Embryonic facial prominence (tissue), 1 donor: Measurements from ENCODE around the gene CFAP90.
A peak's percentile ranks its signal among the peaks of the same experiment; 100 is the strongest.

Experiments used
- DNase-seq: peaks from one replicate; pipeline ENCODE4 v3.0.0-alpha.2; 2016; ENCODE audit errors: extremely low spot score

Gene CFAP90

GRCh38 chr5:7850395-7851239, at the start of gene CFAP90:
TSS of gene CFAP90 (minus strand) at chr5:7851133. CDS start at chr5:7851021, 112 bp downstream.
- DNase-seq = peak; percentile 28

- no peak for DNase-seq
Measured at GRCh38 chr5:7897014-7897600, 46.2 kb upstream of the CFAP90 start.

- no peak for DNase-seq
Measured at GRCh38 chr5:7894860-7895259, 43.9 kb upstream of the CFAP90 start.

- DNase-seq = no peak
Measured at GRCh38 chr5:7894439-7894838, 43.5 kb upstream of the CFAP90 start.

GRCh38 chr5:7888901-7889300, 38.0 kb upstream of the CFAP90 start:
- DNase-seq = no peak

- DNase-seq = peak; percentile 54
Measured at GRCh38 chr5:7886849-7887475, 36.0 kb upstream of the CFAP90 start.

- DNase-seq = no peak
Measured at GRCh38 chr5:7884491-7885267, 33.7 kb upstream of the CFAP90 start.

- no peak for DNase-seq
Measured at GRCh38 chr5:7882926-7883325, 32.0 kb upstream of the CFAP90 start.

GRCh38 chr5:7881816-7882215, 30.9 kb upstream of the CFAP90 start:
- DNase-seq = no peak

- no peak for DNase-seq
Measured at GRCh38 chr5:7881091-7881490, 30.2 kb upstream of the CFAP90 start.

- DNase-seq = no peak
Measured at GRCh38 chr5:7878381-7878873, 27.5 kb upstream of the CFAP90 start.

- DNase-seq = no peak
Measured at GRCh38 chr5:7877851-7878250, 26.9 kb upstream of the CFAP90 start.

- DNase-seq = no peak
Measured at GRCh38 chr5:7876867-7877266, 25.9 kb upstream of the CFAP90 start.

- no peak for DNase-seq
Measured at GRCh38 chr5:7875151-7875550, 24.2 kb upstream of the CFAP90 start.

GRCh38 chr5:7874639-7875038, 23.7 kb upstream of the CFAP90 start:
- no peak for DNase-seq

GRCh38 chr5:7873216-7873615, 22.3 kb upstream of the CFAP90 start:
- no peak for DNase-seq

GRCh38 chr5:7872517-7873130, 21.7 kb upstream of the CFAP90 start:
- DNase-seq = no peak

GRCh38 chr5:7871653-7872052, 20.7 kb upstream of the CFAP90 start:
- DNase-seq = no peak

GRCh38 chr5:7869474-7870136, 18.7 kb upstream of the CFAP90 start:
- no peak for DNase-seq

- DNase-seq = peak; percentile 84
Measured at GRCh38 chr5:7868773-7869473, 18.0 kb upstream of the CFAP90 start, which contains the start of the genes FASTKD3 and MTRR. TSS of gene FASTKD3 (minus strand) at chr5:7869031. CDS start at chr5:7868083, 948 bp downstream. TSS of gene MTRR (plus strand) at chr5:7869148. CDS start at chr5:7870795, 1,647 bp downstream.
